Measurements from ENCODE around the gene SYNGR1.

DNA sequence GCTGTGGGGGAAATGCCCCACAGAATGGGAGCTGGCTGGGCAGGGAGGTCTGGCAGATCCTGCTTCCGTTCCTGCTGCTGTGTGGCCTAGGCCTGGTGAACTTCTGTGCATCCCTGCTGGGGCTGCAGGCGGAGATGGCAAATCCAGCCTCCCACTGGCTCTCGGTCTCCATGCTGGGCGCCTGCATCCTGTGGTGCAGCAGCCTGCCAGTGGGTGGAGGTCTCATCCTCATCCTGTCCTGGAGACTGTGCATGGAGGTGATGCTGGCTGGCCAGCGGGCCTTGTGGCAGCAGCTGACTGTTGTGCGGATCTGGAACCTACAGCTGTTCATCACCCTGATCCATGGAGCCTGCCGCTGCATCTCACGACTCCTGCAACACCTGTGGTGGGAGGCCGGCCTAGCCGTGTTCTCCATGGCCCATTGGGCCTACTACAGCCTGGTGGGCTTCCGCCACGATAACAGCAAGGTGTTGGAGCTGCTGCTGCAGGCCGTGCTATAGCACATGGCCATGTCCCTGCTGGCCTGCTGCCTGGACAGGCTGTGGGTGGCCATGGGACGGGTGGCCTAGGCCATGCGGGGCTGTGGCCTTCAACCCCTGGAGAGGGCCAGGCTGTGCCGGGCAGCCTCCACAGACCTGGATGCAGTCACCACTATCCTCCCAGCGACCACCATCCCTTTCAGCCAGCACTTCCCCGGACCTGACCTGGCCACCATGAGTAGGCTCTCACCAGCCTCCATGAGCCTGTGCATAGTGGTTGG lies 21.6 kb upstream of the SYNGR1 start:
- TF ChIP-seq EZH2 (IDR thresholded peaks at IDR 0.05; ENCODE audit: borderline replicate concordance, insufficient read depth, low read depth, low read length, poor library complexity, severe bottlenecking), result no peak
- TF ChIP-seq, protein P1, sequence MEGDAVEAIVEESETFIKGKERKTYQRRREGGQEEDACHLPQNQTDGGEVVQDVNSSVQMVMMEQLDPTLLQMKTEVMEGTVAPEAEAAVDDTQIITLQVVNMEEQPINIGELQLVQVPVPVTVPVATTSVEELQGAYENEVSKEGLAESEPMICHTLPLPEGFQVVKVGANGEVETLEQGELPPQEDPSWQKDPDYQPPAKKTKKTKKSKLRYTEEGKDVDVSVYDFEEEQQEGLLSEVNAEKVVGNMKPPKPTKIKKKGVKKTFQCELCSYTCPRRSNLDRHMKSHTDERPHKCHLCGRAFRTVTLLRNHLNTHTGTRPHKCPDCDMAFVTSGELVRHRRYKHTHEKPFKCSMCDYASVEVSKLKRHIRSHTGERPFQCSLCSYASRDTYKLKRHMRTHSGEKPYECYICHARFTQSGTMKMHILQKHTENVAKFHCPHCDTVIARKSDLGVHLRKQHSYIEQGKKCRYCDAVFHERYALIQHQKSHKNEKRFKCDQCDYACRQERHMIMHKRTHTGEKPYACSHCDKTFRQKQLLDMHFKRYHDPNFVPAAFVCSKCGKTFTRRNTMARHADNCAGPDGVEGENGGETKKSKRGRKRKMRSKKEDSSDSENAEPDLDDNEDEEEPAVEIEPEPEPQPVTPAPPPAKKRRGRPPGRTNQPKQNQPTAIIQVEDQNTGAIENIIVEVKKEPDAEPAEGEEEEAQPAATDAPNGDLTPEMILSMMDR (IDR thresholded peaks at IDR 0.05), result no peak

Measured in B cell (primary cell).